RWPE2 (cell line): ENCODE measurements around the gene HPS3.
A peak's percentile ranks its signal among the peaks of the same experiment; 100 is the strongest.

ENCODE experiments used
- ATAC-seq: fragments of 200-7000 bp; cut with Tn5 transposase; 3 replicates; pipeline ENCODE4 v1.9.1; 2021; ENCODE audit warnings: low read depth
- DNase-seq: peaks from one replicate; pipeline ENCODE4 v3.0.0-alpha.2; 2020; ENCODE audit warnings: low spot score
- H3K27ac ChIP-seq: fragments of 450-650 bp; 2 replicates; pipeline ENCODE4 v1.5.1; 2017; ENCODE audit warnings: mild to moderate bottlenecking; ENCODE audit not compliant: poor library complexity, severe bottlenecking
- H3K27me3 ChIP-seq: fragments of 250-450 bp; sonication (Bioruptor Pico); 2 replicates; pipeline ENCODE4 v1.5.1; 2021; ENCODE audit warnings: mild to moderate bottlenecking, moderate library complexity; ENCODE audit not compliant: insufficient read depth, poor library complexity, severe bottlenecking
- H3K36me3 ChIP-seq: fragments of 250-450 bp; sonication (Bioruptor Pico); 2 replicates; pipeline ENCODE4 v1.5.1; 2020; ENCODE audit warnings: low read depth, mild to moderate bottlenecking, moderate library complexity
- H3K4me1 ChIP-seq: fragments of 250-450 bp; sonication (Bioruptor Pico); 2 replicates; pipeline ENCODE4 v1.5.1; 2021; ENCODE audit warnings: mild to moderate bottlenecking, moderate library complexity; ENCODE audit not compliant: insufficient read depth, poor library complexity, severe bottlenecking
- H3K4me3 ChIP-seq: fragments of 250-450 bp; sonication (Bioruptor Pico); 2 replicates; pipeline ENCODE4 v1.5.1; 2021; ENCODE audit warnings: mild to moderate bottlenecking, moderate library complexity; ENCODE audit not compliant: severe bottlenecking
- H3K9me3 ChIP-seq: fragments of 250-450 bp; sonication (Bioruptor Pico); 2 replicates; pipeline ENCODE4 v1.5.1; 2021; ENCODE audit warnings: mild to moderate bottlenecking, moderate library complexity; ENCODE audit not compliant: severe bottlenecking
- TF ChIP-seq, protein P1 (sequence below): fragments of 450-650 bp; IDR thresholded peaks from one replicate; pipeline ENCODE4 v1.5.1; 2017; ENCODE audit warnings: mild to moderate bottlenecking, moderate library complexity; ENCODE audit not compliant: poor library complexity, severe bottlenecking

HPS3 gene

GRCh38 chr3:149198611-149199010, 69.2 kb downstream of the HPS3 start:
- no peak for DNase-seq
- TF ChIP-seq, protein P1, sequence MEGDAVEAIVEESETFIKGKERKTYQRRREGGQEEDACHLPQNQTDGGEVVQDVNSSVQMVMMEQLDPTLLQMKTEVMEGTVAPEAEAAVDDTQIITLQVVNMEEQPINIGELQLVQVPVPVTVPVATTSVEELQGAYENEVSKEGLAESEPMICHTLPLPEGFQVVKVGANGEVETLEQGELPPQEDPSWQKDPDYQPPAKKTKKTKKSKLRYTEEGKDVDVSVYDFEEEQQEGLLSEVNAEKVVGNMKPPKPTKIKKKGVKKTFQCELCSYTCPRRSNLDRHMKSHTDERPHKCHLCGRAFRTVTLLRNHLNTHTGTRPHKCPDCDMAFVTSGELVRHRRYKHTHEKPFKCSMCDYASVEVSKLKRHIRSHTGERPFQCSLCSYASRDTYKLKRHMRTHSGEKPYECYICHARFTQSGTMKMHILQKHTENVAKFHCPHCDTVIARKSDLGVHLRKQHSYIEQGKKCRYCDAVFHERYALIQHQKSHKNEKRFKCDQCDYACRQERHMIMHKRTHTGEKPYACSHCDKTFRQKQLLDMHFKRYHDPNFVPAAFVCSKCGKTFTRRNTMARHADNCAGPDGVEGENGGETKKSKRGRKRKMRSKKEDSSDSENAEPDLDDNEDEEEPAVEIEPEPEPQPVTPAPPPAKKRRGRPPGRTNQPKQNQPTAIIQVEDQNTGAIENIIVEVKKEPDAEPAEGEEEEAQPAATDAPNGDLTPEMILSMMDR: no peak
- Histone ChIP-seq H3K9me3 (no peaks in the 10 kb centered on the region), H3K27ac (no peak overlapping the region), H3K36me3 (no peaks in the 10 kb centered on the region), H3K27me3 (no peaks in the 10 kb centered on the region), H3K4me1 (no peaks in the 10 kb centered on the region), H3K4me3 (no peak overlapping the region)
- ATAC-seq: no peak; the same call in 2 of the 3 replicates

- no peak overlapping the region for H3K27ac ChIP-seq
- H3K36me3 ChIP-seq: no peaks in the 10 kb centered on the region
- TF ChIP-seq, protein P1: no peak
- no peak overlapping the region for H3K4me3 ChIP-seq
- ATAC-seq (peak; percentile 40; the same call in 2 of the 3 replicates), DNase-seq (no peak)
- no peaks in the 10 kb centered on the region for H3K4me1 ChIP-seq
- no peaks in the 10 kb centered on the region for H3K27me3 ChIP-seq
- H3K9me3 ChIP-seq: no peaks in the 10 kb centered on the region
These were observed 70.0 kb downstream of the HPS3 start for GRCh38 chr3:149199474-149199873.

- Histone ChIP-seq H3K27me3 (no peaks in the 10 kb centered on the region), H3K27ac (no peak overlapping the region), H3K9me3 (no peaks in the 10 kb centered on the region), H3K4me1 (no peaks in the 10 kb centered on the region), H3K4me3 (no peak overlapping the region), H3K36me3 (no peaks in the 10 kb centered on the region)
- TF ChIP-seq, protein P1: no peak
- DNase-seq (no peak), ATAC-seq (no peak)
These were observed 74.3 kb downstream of the HPS3 start for GRCh38 chr3:149203758-149204157.

DNA sequence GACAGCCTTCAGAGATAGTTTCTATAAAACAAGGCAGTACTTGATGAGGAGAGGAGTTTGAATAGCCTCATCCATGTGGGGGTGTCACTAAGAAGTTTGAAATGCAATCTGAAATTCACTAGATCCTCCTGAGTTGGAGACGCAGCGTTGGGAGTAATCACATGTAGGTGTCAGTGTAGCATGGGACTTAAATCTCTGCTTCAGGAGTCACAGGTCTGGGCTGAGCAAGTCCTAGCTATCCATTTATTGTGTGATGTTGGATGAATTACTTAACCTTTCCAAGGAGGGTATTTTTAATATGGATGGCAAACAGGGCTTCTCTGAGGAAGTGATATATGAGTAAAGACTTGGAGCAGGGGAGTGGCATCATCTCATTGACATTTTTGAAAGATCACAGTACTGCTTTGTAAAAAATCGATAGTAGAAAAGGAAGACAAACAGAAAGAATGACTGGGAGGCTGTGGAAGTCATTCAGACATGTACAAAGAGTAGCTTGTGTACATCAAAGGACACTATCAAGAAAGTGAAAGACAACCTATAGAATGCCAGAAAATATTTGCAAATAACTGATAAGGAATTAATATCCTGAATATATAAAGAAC, 75.1 kb downstream of the HPS3 start:
- no peak overlapping the region for H3K27ac ChIP-seq
- TF ChIP-seq, protein P1: no peak

GRCh38 chr3:149207475-149207874, 78.0 kb downstream of the HPS3 start:
- no peak for DNase-seq
- Histone ChIP-seq H3K4me1 (peaks cover 3% of the 10 kb centered on the region), H3K4me3 (no peak overlapping the region), H3K27me3 (no peaks in the 10 kb centered on the region), H3K36me3 (no peaks in the 10 kb centered on the region), H3K9me3 (no peaks in the 10 kb centered on the region), H3K27ac (no peak overlapping the region)
- ATAC-seq: no peak
- TF ChIP-seq, protein P1: no peak

More for the DNA sequence above, 75.1 kb downstream of the HPS3 start:
- ATAC-seq (no peak), DNase-seq (no peak)
- Histone ChIP-seq H3K4me1 (peaks cover under 1% of the 10 kb centered on the region), H3K27me3 (no peaks in the 10 kb centered on the region), H3K9me3 (no peaks in the 10 kb centered on the region), H3K36me3 (no peaks in the 10 kb centered on the region), H3K4me3 (no peak overlapping the region)
